A673 (cell line): ENCODE results near the gene OR2H1.

Experiments
- CTCF ChIP-seq: fragments of 300-800, 200-600 bp; sonication (generic); conservative IDR thresholded peaks from 2 replicates; pipeline ENCODE4 v1.5.1; 2017; ENCODE audit warnings: low read depth, mild to moderate bottlenecking, antibody characterized with exemption, low read length, moderate library complexity, mixed read lengths
- EZH2 ChIP-seq: fragments of 200-600 bp; sonication (generic); IDR thresholded peaks from 2 replicates; pipeline ENCODE4 v1.6.1; 2017; ENCODE audit warnings: borderline replicate concordance, low read depth, mild to moderate bottlenecking, mixed read lengths, antibody characterized with exemption, low read length; ENCODE audit not compliant: poor library complexity, severe bottlenecking

DNA sequence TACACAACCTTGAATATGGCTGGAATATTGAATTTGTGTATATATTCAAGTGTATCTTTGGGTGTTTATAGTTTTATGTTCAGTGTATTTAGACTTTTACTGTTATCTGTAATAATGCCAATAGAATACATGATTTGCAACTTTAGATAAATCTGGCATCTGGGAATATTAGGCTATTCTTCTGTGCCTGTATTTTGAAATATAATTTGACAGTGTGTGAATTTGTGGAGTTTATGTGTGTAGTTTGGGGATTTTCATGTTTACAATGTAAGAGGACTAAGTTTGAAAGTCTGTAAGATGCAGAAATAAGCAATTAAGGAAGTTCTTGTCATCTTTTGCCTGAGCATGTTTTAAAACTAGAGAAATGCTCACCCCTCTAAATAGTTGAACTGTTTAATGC lies 17.9 kb upstream of the OR2H1 start, which contains the start of gene OR10C1:
- no peak for TF ChIP-seq CTCF
- no peak for TF ChIP-seq EZH2
